K562 (cell line): ENCODE data around the gene PDE4D.

Experiments
- CTCF ChIP-seq, 3 experiments: IDR thresholded peaks in 2 of 3; conservative IDR thresholded peaks in 1 of 3; 2 replicates each; pipeline ENCODE4 v1.5.1; 2011 to 2012; ENCODE audit warnings: low read length in 3 of 3, mild to moderate bottlenecking in 3 of 3, control low read depth in 2 of 3, improper control_type of control experiment in 1 of 3, inconsistent platforms in 1 of 3, low read depth in 1 of 3, mixed read lengths in 1 of 3, moderate library complexity in 1 of 3; ENCODE audit not compliant: insufficient read depth in 2 of 3
- ELF2 ChIP-seq: fragments of 250-450 bp; sonication (Bioruptor Pico); IDR thresholded peaks from 2 replicates; pipeline ENCODE4 v1.5.0; 2021; ENCODE audit warnings: mild to moderate bottlenecking
- ETV6 ChIP-seq, 3 experiments: fragments of 150-350 bp in 1 of 3; sonication (generic) in 1 of 3; formaldehyde crosslinking in 1 of 3; IDR thresholded peaks; 2 replicates each; pipeline versions ENCODE4 v1.6.1 to v1.8.0; 2014 to 2022; ENCODE audit warnings: borderline replicate concordance in 2 of 3, low read depth in 2 of 3, antibody characterized with exemption in 1 of 3, low read length in 1 of 3, mild to moderate bottlenecking in 1 of 3, missing genetic modification reagents in 1 of 3
- FOXP1 ChIP-seq: sonication (generic); formaldehyde crosslinking; IDR thresholded peaks from 2 replicates; pipeline ENCODE4 v1.8.0; 2022; ENCODE audit warnings: mild to moderate bottlenecking, missing genetic modification reagents
- KLF10 ChIP-seq: fragments of 250-450 bp; sonication (Bioruptor Pico); IDR thresholded peaks from 2 replicates; pipeline ENCODE4 v1.6.1; 2021; ENCODE audit warnings: matching md5 sums
- PTBP1 ChIP-seq: fragments of 200-400 bp; formaldehyde crosslinking; IDR thresholded peaks from 2 replicates; pipeline ENCODE4 v1.6.1; 2017; ENCODE audit warnings: low read depth, low read length
- USF2 ChIP-seq: sonication (generic); formaldehyde crosslinking; IDR thresholded peaks from 2 replicates; pipeline ENCODE4 v1.5.0; 2020; ENCODE audit warnings: missing genetic modification reagents

- TF ChIP-seq FOXP1 (CRISPR knock-in tag) (no peak), CTCF (IDR thresholded peaks at IDR 0.05 in 2 of 3, conservative IDR thresholded peaks at IDR 0.05 in 1 of 3; ENCODE audit: insufficient read depth in 2 of 3, low read depth in 1 of 3, low read length in 3 of 3) (no peak), ELF2 (CRISPR knock-in tag) (no peak), ETV6 (IDR thresholded peaks at IDR 0.05; ENCODE audit: borderline replicate concordance in 1 of 2, low read depth in 2 of 2, low read length in 1 of 2) (no peak), ETV6 (CRISPR knock-in tag; IDR thresholded peaks at IDR 0.05; ENCODE audit: borderline replicate concordance) (no peak), KLF10 (CRISPR knock-in tag) (no peak), USF2 (no peak), PTBP1 (no peak)
Measured at GRCh38 chr5:59300930-59301329, 592.6 kb downstream of the PDE4D start.
